Endothelial cell (in vitro differentiated cells): Measurements from ENCODE around the gene FRA10AC1. TPM values are rescaled to one million over a fixed set of nuclear protein-coding genes. Genes with fewer than 3 reads are reported as not detected.

Experiments
- DNase-seq: peaks from one replicate; pipeline ENCODE4 v3.0.0; 2021; ENCODE audit warnings: low spot score
- H3K27ac Mint-ChIP-seq: one replicate; pipeline ENCODE4 v1.8.0; 2021; ENCODE audit warnings: mixed read lengths, inconsistent platforms; ENCODE audit not compliant: unreplicated experiment
- H3K27me3 Mint-ChIP-seq: one replicate; pipeline ENCODE4 v1.8.0; 2021; ENCODE audit warnings: mild to moderate bottlenecking, moderate library complexity, mixed read lengths, inconsistent platforms; ENCODE audit not compliant: unreplicated experiment
- H3K36me3 Mint-ChIP-seq: one replicate; pipeline ENCODE4 v1.8.0; 2021; ENCODE audit warnings: mild to moderate bottlenecking, low read depth, mixed read lengths, inconsistent platforms; ENCODE audit not compliant: unreplicated experiment
- H3K4me1 Mint-ChIP-seq: one replicate; pipeline ENCODE4 v1.8.0; 2021; ENCODE audit warnings: mild to moderate bottlenecking, mixed read lengths, inconsistent platforms; ENCODE audit not compliant: unreplicated experiment
- H3K4me3 Mint-ChIP-seq: one replicate; pipeline ENCODE4 v1.8.0; 2021; ENCODE audit warnings: mild to moderate bottlenecking, mixed read lengths, inconsistent platforms; ENCODE audit not compliant: unreplicated experiment
- H3K9me3 Mint-ChIP-seq: one replicate; pipeline ENCODE4 v1.8.0; 2021; ENCODE audit warnings: mixed read lengths, inconsistent platforms; ENCODE audit not compliant: unreplicated experiment
- long read RNA-seq: library from polyadenylated mRNA; unstranded; transcript quantifications from one replicate; pipeline ENCODE4 v2.0.0, GENCODE V29; 2020; ENCODE audit not compliant: unreplicated experiment
- total RNA-seq: library from RNA; stranded (reverse); fragmentation: NEBNext Ultra II Directional; extraction: Animal tissue kit (Norgen Biotek cat#: 25700); gene quantifications from one replicate; pipeline ENCODE4 v1.2.1, GENCODE V29; 2021; ENCODE audit not compliant: unreplicated experiment
- TF ChIP-seq, protein P1 (sequence below): fragments of 200-600 bp; sonication (generic); IDR thresholded peaks from one replicate; pipeline ENCODE4 v1.5.0; 2021; ENCODE audit warnings: antibody characterized with exemption; ENCODE audit not compliant: unreplicated experiment

FRA10AC1 gene, protein sequence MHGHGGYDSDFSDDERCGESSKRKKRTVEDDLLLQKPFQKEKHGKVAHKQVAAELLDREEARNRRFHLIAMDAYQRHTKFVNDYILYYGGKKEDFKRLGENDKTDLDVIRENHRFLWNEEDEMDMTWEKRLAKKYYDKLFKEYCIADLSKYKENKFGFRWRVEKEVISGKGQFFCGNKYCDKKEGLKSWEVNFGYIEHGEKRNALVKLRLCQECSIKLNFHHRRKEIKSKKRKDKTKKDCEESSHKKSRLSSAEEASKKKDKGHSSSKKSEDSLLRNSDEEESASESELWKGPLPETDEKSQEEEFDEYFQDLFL
- total RNA-seq, result 14.6 TPM
- long read RNA-seq, partial matches to known transcripts, result 1 of 2 reads
- long read RNA-seq, other reads (novel, unspliced or antisense), result 0 of 2 reads

DNA sequence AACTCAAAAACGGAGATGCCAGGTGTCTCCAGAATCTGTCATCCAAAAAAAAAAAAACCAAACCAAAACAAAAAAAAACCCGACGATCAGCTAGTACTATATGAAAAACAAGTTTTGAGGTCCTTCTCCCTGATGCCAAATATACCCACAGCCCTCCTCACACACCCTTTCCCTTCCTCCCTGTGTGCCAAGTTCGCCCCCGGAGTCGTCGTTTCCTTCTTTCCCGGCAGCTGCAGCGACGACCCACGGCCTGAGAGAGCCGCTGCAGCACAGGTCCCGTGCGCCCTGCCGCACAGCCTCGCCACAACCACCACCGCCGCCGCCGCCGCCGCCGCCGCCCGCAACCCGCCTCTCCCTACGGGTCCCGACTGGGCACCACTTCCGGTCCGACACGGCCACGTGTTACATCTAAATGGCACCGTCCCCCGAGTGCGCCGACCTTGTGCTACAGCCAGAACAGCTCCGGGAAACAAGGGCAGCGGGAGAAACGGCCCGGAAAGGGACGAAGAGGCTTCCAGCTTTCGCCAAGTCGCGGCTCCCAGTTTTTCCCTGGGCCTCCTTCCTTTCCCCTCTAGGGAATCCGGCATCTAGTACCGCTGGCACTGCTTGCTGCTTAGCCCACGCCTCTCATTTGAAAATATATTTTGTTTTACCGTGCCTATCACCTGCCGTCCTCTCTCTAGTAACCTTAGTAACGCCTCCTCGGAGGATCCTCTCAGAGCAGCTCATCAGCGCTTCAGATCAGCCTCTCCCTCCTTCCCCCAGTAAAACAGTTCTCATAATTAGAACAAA is at the start of gene FRA10AC1:
FRA10AC1 (minus strand) TSS at position 383 of the 792 bp plus-strand sequence. CDS start 2,486 bp downstream, outside the sequence.
- no peaks in the 10 kb centered on the region for H3K9me3 Mint-ChIP-seq
- no peaks in the 10 kb centered on the region for H3K36me3 Mint-ChIP-seq
- no peaks in the 10 kb centered on the region for H3K27me3 Mint-ChIP-seq
- no peak within 1 kb of the TSS for H3K27ac Mint-ChIP-seq
- DNase-seq, result peak; percentile 94
- H3K4me3 Mint-ChIP-seq, result no peak within 1 kb of the TSS
- TF ChIP-seq, protein P1, sequence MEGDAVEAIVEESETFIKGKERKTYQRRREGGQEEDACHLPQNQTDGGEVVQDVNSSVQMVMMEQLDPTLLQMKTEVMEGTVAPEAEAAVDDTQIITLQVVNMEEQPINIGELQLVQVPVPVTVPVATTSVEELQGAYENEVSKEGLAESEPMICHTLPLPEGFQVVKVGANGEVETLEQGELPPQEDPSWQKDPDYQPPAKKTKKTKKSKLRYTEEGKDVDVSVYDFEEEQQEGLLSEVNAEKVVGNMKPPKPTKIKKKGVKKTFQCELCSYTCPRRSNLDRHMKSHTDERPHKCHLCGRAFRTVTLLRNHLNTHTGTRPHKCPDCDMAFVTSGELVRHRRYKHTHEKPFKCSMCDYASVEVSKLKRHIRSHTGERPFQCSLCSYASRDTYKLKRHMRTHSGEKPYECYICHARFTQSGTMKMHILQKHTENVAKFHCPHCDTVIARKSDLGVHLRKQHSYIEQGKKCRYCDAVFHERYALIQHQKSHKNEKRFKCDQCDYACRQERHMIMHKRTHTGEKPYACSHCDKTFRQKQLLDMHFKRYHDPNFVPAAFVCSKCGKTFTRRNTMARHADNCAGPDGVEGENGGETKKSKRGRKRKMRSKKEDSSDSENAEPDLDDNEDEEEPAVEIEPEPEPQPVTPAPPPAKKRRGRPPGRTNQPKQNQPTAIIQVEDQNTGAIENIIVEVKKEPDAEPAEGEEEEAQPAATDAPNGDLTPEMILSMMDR, result no peak
- peaks cover 9% of the 10 kb centered on the region for H3K4me1 Mint-ChIP-seq

DNA sequence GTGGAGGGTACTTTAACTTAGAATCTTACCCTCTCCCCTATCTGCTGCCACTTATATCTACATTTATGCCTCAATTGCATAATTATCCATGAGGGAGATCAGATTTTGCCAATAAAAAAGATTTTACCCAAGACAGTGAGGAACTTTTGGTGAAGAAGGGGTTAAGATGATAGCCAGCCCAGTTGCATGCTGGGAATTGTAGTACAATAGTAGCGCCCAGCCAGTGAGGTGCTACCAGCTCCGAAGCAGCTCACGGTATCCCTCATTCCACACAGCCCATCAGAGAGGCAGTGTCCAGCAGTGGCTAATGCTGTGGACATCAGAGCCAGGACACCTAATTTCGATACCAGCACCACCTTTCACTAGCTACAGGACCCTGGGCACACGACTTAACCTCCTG is 49.4 kb upstream of the FRA10AC1 start:
- no peaks in the 10 kb centered on the region for H3K27me3 Mint-ChIP-seq
- peak; percentile 33 for DNase-seq
- H3K4me1 Mint-ChIP-seq, result peaks cover 13% of the 10 kb centered on the region
- TF ChIP-seq, protein P1, result no peak
- no peaks in the 10 kb centered on the region for H3K9me3 Mint-ChIP-seq
- no peak overlapping the region for H3K4me3 Mint-ChIP-seq
- H3K36me3 Mint-ChIP-seq, result no peaks in the 10 kb centered on the region
- H3K27ac Mint-ChIP-seq, result no peak overlapping the region

DNA sequence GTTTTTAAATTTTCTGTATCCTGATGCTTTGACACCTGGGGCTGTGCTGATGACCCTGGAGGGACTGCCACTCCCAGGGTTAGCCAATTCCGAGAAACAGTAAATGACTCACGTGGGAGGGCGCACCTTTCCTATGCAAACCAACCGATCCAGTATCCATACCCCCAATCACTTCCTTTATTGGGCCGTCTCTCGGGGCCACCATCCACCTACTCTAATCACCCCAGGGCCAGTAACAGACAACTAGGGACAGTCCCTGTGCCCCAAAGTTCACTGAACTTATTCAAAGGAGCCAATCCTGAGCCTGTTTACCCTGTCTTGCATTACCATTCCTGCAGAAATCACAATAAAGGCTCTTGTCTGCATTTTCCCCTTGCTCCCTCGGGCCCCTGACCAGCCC is 48.7 kb upstream of the FRA10AC1 start:
- no peak overlapping the region for H3K27ac Mint-ChIP-seq
- H3K4me1 Mint-ChIP-seq, result peaks cover 11% of the 10 kb centered on the region
- H3K27me3 Mint-ChIP-seq, result no peaks in the 10 kb centered on the region
- DNase-seq, result no peak
- H3K4me3 Mint-ChIP-seq, result no peak overlapping the region
- no peaks in the 10 kb centered on the region for H3K36me3 Mint-ChIP-seq
- no peaks in the 10 kb centered on the region for H3K9me3 Mint-ChIP-seq
- TF ChIP-seq, protein P1, result no peak

DNA sequence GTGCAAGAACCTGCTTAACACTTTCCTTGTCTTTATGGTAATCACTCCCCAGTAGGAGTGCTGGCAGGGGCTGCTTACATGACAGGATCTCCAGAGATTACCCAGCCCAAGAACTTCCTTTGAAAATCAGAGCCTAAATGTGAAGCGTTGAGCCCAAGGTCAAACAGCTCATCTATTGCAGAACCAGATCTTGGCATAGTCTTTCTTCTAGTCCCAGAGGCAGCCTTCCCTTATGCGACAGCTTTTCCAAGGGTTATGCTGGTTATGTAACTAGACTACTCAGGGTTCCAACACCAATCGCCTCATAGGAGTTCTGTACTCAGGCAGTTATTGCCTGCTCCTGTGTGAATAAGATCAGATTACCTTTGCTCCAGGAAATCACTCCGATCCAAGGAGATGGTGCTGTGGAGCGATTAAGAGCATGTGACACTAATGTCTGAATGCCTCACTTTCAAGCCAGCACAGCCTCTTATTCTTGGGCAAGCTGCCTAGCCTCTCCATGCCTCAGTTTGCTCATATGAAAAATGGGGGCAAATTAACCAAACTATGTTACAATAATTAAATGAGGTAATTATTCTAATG is 46.9 kb upstream of the FRA10AC1 start:
- no peaks in the 10 kb centered on the region for H3K9me3 Mint-ChIP-seq
- no peak overlapping the region for H3K27ac Mint-ChIP-seq
- no peaks in the 10 kb centered on the region for H3K36me3 Mint-ChIP-seq
- TF ChIP-seq, protein P1, result no peak
- H3K4me3 Mint-ChIP-seq, result no peak overlapping the region
- no peak for DNase-seq
- H3K4me1 Mint-ChIP-seq, result peaks cover 11% of the 10 kb centered on the region
- H3K27me3 Mint-ChIP-seq, result no peaks in the 10 kb centered on the region
